Immature natural killer cell (primary cell): Measurements from ENCODE around the gene PSMB2. TPM values are rescaled to one million over a fixed set of nuclear protein-coding genes. Genes with fewer than 3 reads are reported as not detected.

ENCODE experiments used
- DNase-seq, 3 donors: peaks; one replicate each; pipeline ENCODE4 v3.0.0; 2022; ENCODE audit warnings: mixed read lengths in 1 of 3
- H3K27ac Mint-ChIP-seq, 6 donors: one replicate each; pipeline ENCODE4 v1.8.0; 2020; ENCODE audit warnings: mixed read lengths in 6 of 6, mild to moderate bottlenecking in 5 of 6, inconsistent platforms in 4 of 6, moderate library complexity in 3 of 6
- H3K27me3 Mint-ChIP-seq, 3 donors: one replicate each; pipeline ENCODE4 v1.8.0; 2020 to 2021; ENCODE audit warnings: low read depth in 3 of 3, mild to moderate bottlenecking in 3 of 3, mixed read lengths in 3 of 3, moderate library complexity in 3 of 3, inconsistent platforms in 1 of 3
- H3K36me3 Mint-ChIP-seq, 3 donors: one replicate each; pipeline ENCODE4 v1.8.0; 2020; ENCODE audit warnings: mixed read lengths in 3 of 3, inconsistent platforms in 2 of 3, mild to moderate bottlenecking in 2 of 3
- H3K4me1 Mint-ChIP-seq, 2 donors: one replicate each; pipeline ENCODE4 v1.8.0; 2020; ENCODE audit warnings: inconsistent platforms in 2 of 2, mild to moderate bottlenecking in 2 of 2, mixed read lengths in 2 of 2, moderate library complexity in 1 of 2
- H3K4me3 Mint-ChIP-seq, 5 donors: one replicate each; pipeline ENCODE4 v1.8.0; 2020; ENCODE audit warnings: mild to moderate bottlenecking in 5 of 5, mixed read lengths in 5 of 5, inconsistent platforms in 3 of 5, moderate library complexity in 3 of 5
- H3K9me3 Mint-ChIP-seq, 6 donors: one replicate each; pipeline ENCODE4 v1.8.0; 2020; ENCODE audit warnings: mild to moderate bottlenecking in 6 of 6, mixed read lengths in 6 of 6, inconsistent platforms in 4 of 6, moderate library complexity in 3 of 6
- polyA plus RNA-seq, 3 donors: library from polyadenylated mRNA; unstranded; fragments of 300-500 nt; fragmentation: Illumina TruSeq; gene quantifications; one replicate each; pipeline ENCODE4 v1.2.3, GENCODE V29; 2021

Gene PSMB2
- polyA plus RNA-seq, 3 donors from 2014 or later, result 83.2 to 108 (median 89.7) TPM

- Mint-ChIP-seq H3K27me3 (peaks cover 3 to 8% (median 5%) of the 10 kb centered on the region in 3 donors), H3K4me3 (peak overlapping the region in 4 of 5 donors; percentile 22 to 45 (median 31)), H3K36me3 (no peaks in the 10 kb centered on the region), H3K4me1 (peaks cover 37 to 44% of the 10 kb centered on the region in 2 donors), H3K27ac (peak overlapping the region in 5 of 6 donors; percentile 10 to 79 (median 69)), H3K9me3 (no peaks in the 10 kb centered on the region)
- DNase-seq, result no peak
These were observed 81.9 kb downstream of the PSMB2 start for GRCh38 chr1:35559317-35559944.

DNA sequence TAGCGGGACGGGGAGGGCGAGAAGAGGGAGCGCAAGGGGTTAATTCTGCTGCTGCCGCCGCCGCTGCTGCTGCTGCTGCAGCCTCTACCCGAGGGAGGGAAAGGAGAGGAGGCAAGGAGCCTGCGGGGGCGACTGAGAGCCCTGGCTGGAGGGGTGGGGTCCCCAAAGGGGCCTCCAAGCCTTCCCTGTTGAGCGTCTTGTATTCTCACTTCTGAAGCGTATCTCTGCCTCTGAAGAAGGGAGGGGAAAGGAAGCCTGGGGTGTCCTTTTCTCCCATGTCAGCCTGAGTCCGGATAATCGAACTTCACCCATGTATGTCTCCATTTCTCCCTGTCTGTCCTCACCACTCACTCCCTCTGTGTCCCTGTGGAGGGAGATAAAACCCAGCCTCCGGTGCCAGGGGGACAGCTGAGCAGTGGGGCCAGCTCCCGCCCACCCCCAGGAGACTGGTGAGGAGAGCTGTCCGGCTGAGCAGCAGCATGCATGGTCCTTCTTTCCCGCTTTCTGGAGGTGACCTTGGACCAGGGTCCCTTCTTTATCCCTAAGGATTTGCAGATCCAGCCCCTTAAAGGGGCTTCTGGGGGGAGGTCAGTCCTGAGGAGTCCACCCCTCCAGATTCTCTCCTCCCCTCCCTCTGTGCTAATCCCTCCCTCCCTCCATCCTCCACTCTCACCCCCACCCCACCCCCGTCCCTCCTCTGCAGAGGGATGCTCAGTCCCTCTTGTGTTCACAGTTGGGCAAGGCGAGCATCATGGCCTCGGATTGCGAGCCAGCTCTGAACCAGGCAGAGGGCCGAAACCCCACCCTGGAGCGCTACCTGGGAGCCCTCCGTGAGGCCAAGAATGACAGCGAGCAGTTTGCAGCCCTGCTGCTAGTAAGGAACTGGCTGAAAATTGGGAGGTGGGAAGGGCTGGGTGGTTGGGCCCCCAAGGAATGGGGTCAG is 82.7 kb downstream of the PSMB2 start:
- Mint-ChIP-seq H3K27me3 (peaks cover 3 to 8% (median 5%) of the 10 kb centered on the region in 3 donors), H3K27ac (peak overlapping the region; percentile 87 to 95 (median 90)), H3K36me3 (no peaks in the 10 kb centered on the region), H3K4me3 (peak overlapping the region; percentile 93 to 96 (median 95)), H3K9me3 (no peaks in the 10 kb centered on the region), H3K4me1 (peaks cover 36 to 50% of the 10 kb centered on the region in 2 donors)
- DNase-seq, result no peak

GRCh38 chr1:35557611-35558373 is 83.5 kb downstream of the PSMB2 start, which contains the start of gene NCDN:
Gene NCDN, plus strand, starts transcription at chr1:35557799. Its CDS starts 392 bp downstream, at chr1:35558191.
- Mint-ChIP-seq H3K4me3 (peak within 1 kb of the TSS; percentile 93 to 96 (median 95)), H3K4me1 (peaks cover 38 to 55% of the 10 kb centered on the region in 2 donors), H3K36me3 (peaks cover 0 to 4% (median 0%) of the 10 kb centered on the region in 3 donors), H3K27me3 (peaks cover 3 to 8% (median 5%) of the 10 kb centered on the region in 3 donors), H3K9me3 (no peaks in the 10 kb centered on the region), H3K27ac (peak within 1 kb of the TSS; percentile 87 to 95 (median 90))
- peak; percentile 93 to 94 (median 94) for DNase-seq

- H3K9me3 Mint-ChIP-seq, result no peaks in the 10 kb centered on the region
- H3K27ac Mint-ChIP-seq, result peak within 1 kb of the TSS; percentile 87 to 95 (median 90)
- peaks cover 3 to 8% (median 5%) of the 10 kb centered on the region in 3 donors for H3K27me3 Mint-ChIP-seq
- peaks cover 0 to 4% (median 0%) of the 10 kb centered on the region in 3 donors for H3K36me3 Mint-ChIP-seq
- H3K4me1 Mint-ChIP-seq, result peaks cover 38 to 55% of the 10 kb centered on the region in 2 donors
- H3K4me3 Mint-ChIP-seq, result peak within 1 kb of the TSS; percentile 93 to 96 (median 95)
- no peak for DNase-seq
These were observed 84.2 kb downstream of the PSMB2 start, which contains the start of gene KIAA0319L for GRCh38 chr1:35557118-35557610. Gene KIAA0319L, minus strand, starts transcription at chr1:35557403. Its CDS starts 2,912 bp downstream, at chr1:35554491.

GRCh38 chr1:35556484-35557117 is 84.7 kb downstream of the PSMB2 start:
- Mint-ChIP-seq H3K27ac (peak overlapping the region; percentile 68 to 89 (median 82)), H3K4me1 (peaks cover 38 to 55% of the 10 kb centered on the region in 2 donors), H3K36me3 (peaks cover 0 to 8% (median 3%) of the 10 kb centered on the region in 3 donors)

GRCh38 chr1:35555601-35556477 is 85.5 kb downstream of the PSMB2 start:
- H3K4me1 Mint-ChIP-seq, result peaks cover 38 to 55% of the 10 kb centered on the region in 2 donors
- no peaks in the 10 kb centered on the region for H3K9me3 Mint-ChIP-seq
- H3K36me3 Mint-ChIP-seq, result peaks cover 0 to 9% (median 4%) of the 10 kb centered on the region in 3 donors
- DNase-seq, result no peak
- H3K27ac Mint-ChIP-seq, result peak overlapping the region; percentile 68 to 89 (median 82)
- peaks cover 3 to 8% (median 5%) of the 10 kb centered on the region in 3 donors for H3K27me3 Mint-ChIP-seq
- H3K4me3 Mint-ChIP-seq, result peak overlapping the region; percentile 89 to 96 (median 95)

More at GRCh38 chr1:35556484-35557117, 84.7 kb downstream of the PSMB2 start:
- Mint-ChIP-seq H3K4me3 (peak overlapping the region; percentile 89 to 96 (median 95)), H3K27me3 (peaks cover 3 to 8% (median 5%) of the 10 kb centered on the region in 3 donors), H3K9me3 (no peaks in the 10 kb centered on the region)
- DNase-seq, result no peak

GRCh38 chr1:35555212-35555584 is 86.1 kb downstream of the PSMB2 start:
- Mint-ChIP-seq H3K27ac (peak overlapping the region in 5 of 6 donors; percentile 13 to 66 (median 31)), H3K9me3 (no peaks in the 10 kb centered on the region), H3K27me3 (peaks cover 3 to 8% (median 5%) of the 10 kb centered on the region in 3 donors), H3K36me3 (peaks cover 0 to 9% (median 4%) of the 10 kb centered on the region in 3 donors), H3K4me1 (peaks cover 38 to 55% of the 10 kb centered on the region in 2 donors), H3K4me3 (peak overlapping the region in 4 of 5 donors; percentile 13 to 95 (median 72))
- no peak for DNase-seq

GRCh38 chr1:35554266-35555211 is 86.8 kb downstream of the PSMB2 start:
- Mint-ChIP-seq H3K27me3 (peaks cover 3 to 8% (median 5%) of the 10 kb centered on the region in 3 donors), H3K4me1 (peaks cover 35 to 57% of the 10 kb centered on the region in 2 donors), H3K27ac (peak overlapping the region in 1 of 6 donors; percentile 35), H3K9me3 (no peaks in the 10 kb centered on the region), H3K4me3 (peak overlapping the region in 2 of 5 donors; percentile 95), H3K36me3 (peaks cover 0 to 12% (median 4%) of the 10 kb centered on the region in 3 donors)
- DNase-seq, result no peak

GRCh38 chr1:35553851-35554250 is 87.5 kb downstream of the PSMB2 start:
- H3K4me1 Mint-ChIP-seq, result peaks cover 32 to 59% of the 10 kb centered on the region in 2 donors
- H3K9me3 Mint-ChIP-seq, result no peaks in the 10 kb centered on the region
- H3K36me3 Mint-ChIP-seq, result peaks cover 0 to 12% (median 7%) of the 10 kb centered on the region in 3 donors
- no peak for DNase-seq
- peak overlapping the region in 1 of 6 donors; percentile 56 for H3K27ac Mint-ChIP-seq
- no peak overlapping the region for H3K4me3 Mint-ChIP-seq
- H3K27me3 Mint-ChIP-seq, result peaks cover 3 to 8% (median 5%) of the 10 kb centered on the region in 3 donors
